Epithelial cell of esophagus (primary cell): ENCODE measurements around the gene TRABD.
A peak's percentile ranks its signal among the peaks of the same experiment; 100 is the strongest.

Experiments
- DNase-seq: peaks from one replicate; pipeline ENCODE4 v3.0.0; 2010; ENCODE audit warnings: low read depth
- H3K4me3 ChIP-seq: 2 replicates; pipeline ENCODE4 v1.5.1; 2011; ENCODE audit warnings: mild to moderate bottlenecking, low read length, control low read depth
- TF ChIP-seq, protein P1 (sequence below): IDR thresholded peaks from 2 replicates; pipeline ENCODE4 v1.5.1; 2011; ENCODE audit warnings: low read depth, mild to moderate bottlenecking, low read length, control low read depth, inconsistent platforms; ENCODE audit not compliant: insufficient read depth; ENCODE audit errors: missing control alignments

The TRABD gene

DNA sequence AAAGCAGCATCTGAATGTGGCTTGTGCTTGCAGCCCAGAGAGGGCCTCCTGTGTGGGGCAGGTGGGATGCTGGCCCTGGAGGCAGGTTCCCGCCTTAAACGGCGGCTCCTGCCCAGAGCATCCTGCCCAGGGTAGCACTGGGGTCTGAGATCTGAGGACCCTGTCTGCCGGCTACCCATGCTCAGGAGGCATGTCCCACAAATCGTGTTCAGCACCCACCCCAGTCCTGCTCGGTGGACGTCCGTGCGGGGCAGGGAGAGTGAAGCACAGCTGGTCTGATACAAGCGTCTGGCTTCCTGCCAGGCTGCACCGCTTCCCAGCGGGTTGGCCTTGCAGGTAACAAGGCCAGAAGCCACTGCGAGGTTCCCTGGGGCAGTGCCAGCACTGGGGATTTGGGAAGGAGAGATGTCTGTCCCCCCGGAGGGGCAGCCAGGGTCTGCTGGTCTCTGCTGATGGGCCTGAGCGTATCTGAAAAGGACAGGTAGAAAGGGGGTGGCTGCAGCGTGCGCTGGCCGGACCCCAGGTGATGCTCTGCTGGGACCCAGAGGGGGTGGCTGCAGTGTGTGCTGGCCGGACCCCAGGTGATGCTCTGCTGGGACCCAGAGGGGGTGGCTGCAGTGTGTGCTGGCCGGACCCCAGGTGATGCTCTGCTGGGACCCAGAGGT, 3.6 kb downstream of the TRABD start:
- DNase-seq = no peak
- no peak overlapping the region for H3K4me3 ChIP-seq
- TF ChIP-seq, protein P1, sequence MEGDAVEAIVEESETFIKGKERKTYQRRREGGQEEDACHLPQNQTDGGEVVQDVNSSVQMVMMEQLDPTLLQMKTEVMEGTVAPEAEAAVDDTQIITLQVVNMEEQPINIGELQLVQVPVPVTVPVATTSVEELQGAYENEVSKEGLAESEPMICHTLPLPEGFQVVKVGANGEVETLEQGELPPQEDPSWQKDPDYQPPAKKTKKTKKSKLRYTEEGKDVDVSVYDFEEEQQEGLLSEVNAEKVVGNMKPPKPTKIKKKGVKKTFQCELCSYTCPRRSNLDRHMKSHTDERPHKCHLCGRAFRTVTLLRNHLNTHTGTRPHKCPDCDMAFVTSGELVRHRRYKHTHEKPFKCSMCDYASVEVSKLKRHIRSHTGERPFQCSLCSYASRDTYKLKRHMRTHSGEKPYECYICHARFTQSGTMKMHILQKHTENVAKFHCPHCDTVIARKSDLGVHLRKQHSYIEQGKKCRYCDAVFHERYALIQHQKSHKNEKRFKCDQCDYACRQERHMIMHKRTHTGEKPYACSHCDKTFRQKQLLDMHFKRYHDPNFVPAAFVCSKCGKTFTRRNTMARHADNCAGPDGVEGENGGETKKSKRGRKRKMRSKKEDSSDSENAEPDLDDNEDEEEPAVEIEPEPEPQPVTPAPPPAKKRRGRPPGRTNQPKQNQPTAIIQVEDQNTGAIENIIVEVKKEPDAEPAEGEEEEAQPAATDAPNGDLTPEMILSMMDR = no peak

DNA sequence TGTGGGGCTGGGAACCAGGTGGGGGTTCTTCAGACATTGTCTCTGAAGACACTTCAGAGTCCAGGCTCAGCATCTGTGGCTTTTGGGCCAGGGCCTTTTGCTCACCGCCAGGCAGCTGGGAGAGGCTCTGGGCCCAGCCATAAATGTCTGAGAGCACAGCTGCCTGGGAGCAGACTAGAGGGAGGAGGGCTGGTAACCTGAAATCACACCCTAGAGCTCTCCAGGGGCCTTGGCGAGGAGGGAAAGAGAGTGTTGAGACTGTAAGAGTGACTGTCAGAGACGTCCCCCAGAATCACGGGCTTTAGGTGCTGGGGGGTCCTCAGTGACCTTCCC, 4.1 kb downstream of the TRABD start:
- TF ChIP-seq, protein P1 = no peak
- H3K4me3 ChIP-seq = peak overlapping the region; percentile 35
- no peak for DNase-seq

DNA sequence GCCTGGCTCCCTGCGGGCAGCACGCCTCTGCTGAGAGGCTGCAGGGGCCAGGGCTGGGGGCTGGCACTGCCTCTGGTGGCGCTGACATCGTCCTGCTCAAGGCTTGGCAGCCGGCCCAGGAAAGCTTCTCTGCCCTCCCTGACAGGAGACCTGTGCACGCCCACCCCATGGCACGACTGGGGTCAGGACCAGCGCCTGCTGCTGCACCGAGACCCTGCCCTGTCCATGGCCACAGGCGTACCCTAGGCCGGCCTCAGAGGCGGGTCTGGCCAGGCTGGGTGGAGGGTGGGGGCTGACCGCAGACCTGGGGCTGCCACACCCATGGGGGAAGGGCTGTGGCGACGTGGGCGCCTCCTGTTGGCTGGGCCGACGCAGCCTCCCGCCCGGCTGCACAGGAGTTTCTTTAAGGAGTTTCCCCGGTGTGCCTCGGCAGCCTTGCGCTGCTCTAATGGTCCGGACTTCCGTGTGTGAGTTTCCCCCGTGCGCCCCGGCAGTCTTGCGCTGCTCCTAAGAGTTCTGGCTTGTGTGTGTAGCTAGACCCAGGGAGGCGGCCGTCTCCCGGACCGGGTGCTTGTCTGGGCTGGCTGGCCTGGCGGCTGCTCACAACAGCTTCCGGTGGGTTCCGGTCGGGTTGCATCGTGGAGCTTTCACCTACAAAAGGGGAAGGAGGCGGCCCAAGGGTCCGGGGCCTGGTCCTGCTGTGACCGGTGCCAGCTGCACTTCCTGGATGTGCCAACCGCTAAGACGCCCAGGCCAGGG, 4.6 kb downstream of the TRABD start:
- DNase-seq = peak; percentile 81
- peak overlapping the region; percentile 35 for H3K4me3 ChIP-seq
- TF ChIP-seq, protein P1 = peak; percentile 41

DNA sequence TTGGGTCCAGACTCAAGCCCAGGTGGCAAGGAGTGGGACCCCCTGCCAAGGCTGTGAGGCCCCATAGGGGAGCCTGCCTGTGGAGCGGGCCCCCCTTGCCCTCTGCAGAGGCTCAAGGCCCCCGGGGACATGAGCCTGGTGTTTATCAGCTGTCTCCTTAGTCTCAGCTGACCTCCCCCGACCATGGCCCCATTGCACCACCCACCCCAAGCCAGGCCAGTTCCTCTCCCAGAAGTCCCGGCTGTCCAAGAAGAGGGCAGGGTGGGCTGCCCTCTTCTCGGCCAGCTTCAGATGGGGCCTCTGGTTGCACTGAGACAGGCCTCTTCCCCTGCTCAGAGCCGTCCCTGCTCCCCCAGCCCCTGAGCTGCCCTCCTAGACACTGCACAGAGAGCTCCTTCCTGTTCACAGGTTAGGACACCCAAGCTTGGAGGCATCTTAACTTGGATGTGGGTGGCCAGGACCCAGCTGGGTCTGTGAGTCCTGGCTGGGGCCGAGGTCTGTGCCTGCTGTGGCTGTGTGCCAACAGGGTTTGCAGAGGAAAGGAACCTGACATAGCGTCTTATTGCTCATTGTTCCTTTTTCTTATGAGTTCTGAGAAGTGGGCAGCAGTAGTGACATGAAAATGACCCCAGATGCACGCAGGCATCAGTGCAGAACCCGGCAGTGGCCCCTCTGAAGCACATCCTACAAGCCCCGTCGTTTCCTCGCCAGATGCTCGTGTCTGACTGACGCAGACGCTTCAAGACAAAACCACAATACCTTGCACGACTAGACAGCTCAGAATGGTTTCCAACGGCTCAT, 5.4 kb downstream of the TRABD start:
- H3K4me3 ChIP-seq = peak overlapping the region; percentile 35
- peak; percentile 45 for DNase-seq
- TF ChIP-seq, protein P1 = no peak

DNA sequence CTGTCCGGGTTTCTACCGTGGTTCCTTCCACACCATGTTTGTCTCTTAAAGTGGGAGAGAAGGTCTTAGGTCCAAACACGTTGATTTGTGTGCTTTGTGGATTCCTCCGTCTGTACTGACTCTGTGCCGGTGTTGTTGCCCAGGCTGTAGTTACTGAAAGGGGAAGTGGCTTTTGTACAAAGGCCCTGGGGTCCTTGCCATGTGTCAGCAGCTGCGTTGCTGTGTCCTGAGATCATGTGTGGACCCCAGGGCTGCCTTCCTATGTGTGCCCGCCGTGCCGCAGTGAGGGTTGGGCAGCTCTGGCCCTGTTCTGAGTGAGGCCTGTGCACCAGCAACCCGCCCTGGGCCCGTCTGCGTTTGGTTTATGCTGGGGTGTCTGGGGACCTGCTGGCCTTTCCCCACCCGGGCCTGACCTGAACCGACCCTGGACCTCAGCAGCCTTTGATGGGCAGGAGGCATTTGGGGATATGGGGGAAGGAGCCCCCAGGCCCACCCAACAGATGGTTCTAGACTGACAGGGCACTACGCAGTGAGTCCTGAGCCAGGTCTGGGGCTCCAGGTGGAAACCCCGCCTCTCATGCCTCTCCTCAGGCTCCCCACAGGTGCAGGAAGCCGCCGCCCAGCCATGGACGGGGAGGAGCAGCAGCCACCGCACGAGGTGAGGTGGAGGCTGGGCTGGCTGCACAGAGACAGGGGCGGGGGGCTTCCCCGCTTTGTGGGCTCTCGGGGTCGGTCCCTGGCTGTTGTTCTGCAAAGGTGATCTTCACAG, 6.9 kb downstream of the TRABD start:
- TF ChIP-seq, protein P1 = no peak
- no peak overlapping the region for H3K4me3 ChIP-seq
- DNase-seq = no peak

DNA sequence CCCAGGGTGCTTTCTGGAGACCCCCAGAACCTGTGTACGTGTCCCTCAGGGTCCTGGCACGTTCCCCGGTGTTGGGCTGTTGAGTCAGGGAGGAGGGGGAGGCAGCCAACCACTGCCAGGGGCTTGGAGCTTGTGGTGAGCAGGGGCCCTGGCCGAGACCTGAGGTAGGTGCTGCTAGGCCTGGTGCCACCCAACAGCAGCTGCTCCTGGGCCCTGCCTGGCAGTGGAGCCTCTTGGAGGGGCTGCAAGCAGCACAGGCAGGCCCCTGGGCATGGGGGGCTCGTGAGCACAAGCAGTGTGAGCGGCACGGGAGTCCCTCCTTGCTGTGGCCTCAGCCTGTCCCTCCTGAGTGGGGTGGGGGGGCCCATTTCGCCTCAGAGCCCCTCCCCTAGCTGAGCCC, 7.9 kb downstream of the TRABD start:
- H3K4me3 ChIP-seq = no peak overlapping the region
- TF ChIP-seq, protein P1 = no peak

More for the DNA sequence above, 7.9 kb downstream of the TRABD start:
- DNase-seq = no peak
